KOPT-K1 (cell line): ENCODE data around the gene RALGAPB.

ENCODE experiments used
- H3K27ac ChIP-seq: fragments of 200-600 bp; sonication (generic); 2 replicates; pipeline ENCODE4 v1.5.1; 2016; ENCODE audit warnings: antibody characterized with exemption, mild to moderate bottlenecking, low read depth, low read length; ENCODE audit not compliant: poor library complexity, severe bottlenecking
- H3K36me3 ChIP-seq: fragments of 200-600 bp; sonication (generic); 2 replicates; pipeline ENCODE4 v1.5.1; 2017; ENCODE audit warnings: antibody characterized with exemption, mild to moderate bottlenecking, low read length, moderate library complexity; ENCODE audit not compliant: insufficient read depth
- H3K9me3 ChIP-seq: fragments of 200-600 bp; sonication (generic); 2 replicates; pipeline ENCODE4 v1.5.1; 2017; ENCODE audit warnings: antibody characterized with exemption, low read length, mild to moderate bottlenecking; ENCODE audit not compliant: insufficient read depth, poor library complexity, severe bottlenecking

RALGAPB gene

DNA sequence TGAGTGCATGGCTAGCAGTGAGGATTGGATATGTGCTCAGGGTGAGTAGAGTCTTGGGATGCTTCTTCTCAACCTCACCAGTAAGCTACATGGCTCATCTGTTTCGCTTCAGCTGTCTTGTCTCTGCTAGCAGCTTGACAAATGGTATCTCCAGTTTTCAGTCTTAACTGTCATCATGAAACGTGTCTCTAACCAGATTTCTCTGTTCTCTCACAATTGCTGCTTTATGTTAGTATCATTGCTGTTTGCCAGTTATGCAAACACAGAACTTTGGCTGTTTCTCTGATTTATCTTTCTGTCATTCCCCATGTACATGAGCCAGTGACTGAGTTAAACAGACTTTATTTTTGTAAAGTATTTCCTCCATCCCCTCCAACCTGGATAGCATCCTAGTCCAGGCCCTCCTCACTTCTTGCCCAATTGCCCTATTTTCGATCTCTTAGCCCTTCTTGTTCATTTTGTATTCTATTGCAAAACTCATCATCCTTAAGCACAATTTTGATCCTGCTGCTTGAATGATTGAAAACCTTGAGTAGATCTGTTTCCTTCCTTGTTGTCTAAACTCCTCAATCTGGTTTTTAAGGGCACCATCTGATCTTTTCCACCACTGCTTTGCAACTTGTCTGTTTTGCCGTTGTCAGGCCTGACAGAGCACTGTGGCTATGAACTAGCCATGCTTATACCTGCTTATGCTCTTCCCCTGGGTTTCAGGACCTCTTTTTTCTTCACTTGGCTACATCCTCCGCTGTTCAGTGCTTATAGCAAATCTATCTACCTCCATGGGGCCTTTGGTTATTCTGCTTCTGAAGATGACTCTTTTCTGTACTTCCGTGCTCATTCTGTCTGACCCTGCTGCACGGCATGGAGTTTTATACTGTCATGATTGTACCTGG lies 70.6 kb downstream of the RALGAPB start:
- Histone ChIP-seq H3K9me3 (no peaks in the 10 kb centered on the region), H3K36me3 (peaks cover 100% of the 10 kb centered on the region), H3K27ac (no peak overlapping the region)

DNA sequence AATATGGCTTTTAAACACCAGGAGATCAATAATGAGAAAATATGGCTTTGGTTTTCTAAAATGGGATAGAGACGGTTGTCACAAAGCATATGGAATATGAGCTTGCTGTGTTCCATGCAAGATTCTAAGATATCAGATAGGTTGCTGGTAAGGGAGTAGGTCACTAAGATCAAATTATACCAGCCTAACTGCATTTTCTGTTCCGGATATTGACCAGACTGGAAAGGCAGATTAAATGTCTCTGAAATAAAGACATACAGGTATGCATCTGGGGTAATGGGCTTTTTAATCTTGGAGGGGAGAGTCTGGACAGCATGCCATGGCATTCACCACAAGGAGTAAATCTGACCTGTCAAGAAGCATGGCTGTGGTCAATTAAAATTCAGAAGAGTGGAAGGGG lies 73.1 kb downstream of the RALGAPB start:
- Histone ChIP-seq H3K27ac (no peak overlapping the region), H3K36me3 (peaks cover 98% of the 10 kb centered on the region), H3K9me3 (no peaks in the 10 kb centered on the region)

DNA sequence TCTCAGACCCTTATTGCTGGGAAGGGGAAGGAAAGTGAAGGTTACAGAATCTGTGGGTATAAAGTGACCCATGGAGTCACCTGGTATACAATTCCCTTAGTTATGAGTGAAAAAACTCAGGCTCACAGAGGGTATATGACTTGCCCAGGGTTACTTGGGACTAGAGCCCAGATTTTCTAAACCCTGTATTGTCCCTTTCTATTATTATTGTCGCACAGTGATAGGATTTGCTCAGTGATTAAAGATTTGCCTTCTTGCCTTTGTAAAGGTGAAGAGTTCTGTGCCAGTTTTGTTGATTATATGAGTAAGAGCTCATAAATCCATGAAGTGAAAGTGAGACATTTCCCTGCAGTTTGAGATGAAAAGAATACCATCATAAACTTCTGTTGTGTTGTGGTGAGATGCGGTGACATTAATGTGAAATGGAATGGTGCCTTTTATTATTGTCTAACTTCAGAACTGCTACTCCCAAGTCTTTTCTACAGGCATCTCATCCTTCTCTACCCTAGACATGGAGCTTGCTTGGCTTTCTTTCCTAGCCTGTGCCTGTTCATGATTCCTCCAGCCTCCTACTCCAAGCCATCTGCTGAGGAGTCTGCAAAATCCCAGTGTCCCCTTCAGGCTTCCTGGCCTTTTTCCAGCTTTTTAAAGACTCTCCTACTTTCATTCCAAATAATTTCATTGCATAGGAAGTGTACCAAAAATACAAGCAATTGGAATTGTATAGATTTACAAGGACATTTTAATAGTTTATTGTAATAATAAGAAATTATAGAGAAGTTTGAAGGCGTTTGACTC lies 74.8 kb downstream of the RALGAPB start:
- H3K36me3 ChIP-seq = peaks cover 98% of the 10 kb centered on the region
- no peaks in the 10 kb centered on the region for H3K9me3 ChIP-seq
- H3K27ac ChIP-seq = no peak overlapping the region

- peaks cover 98% of the 10 kb centered on the region for H3K36me3 ChIP-seq
Measured at GRCh38 chr20:38548356-38549083, 75.9 kb downstream of the RALGAPB start.

DNA sequence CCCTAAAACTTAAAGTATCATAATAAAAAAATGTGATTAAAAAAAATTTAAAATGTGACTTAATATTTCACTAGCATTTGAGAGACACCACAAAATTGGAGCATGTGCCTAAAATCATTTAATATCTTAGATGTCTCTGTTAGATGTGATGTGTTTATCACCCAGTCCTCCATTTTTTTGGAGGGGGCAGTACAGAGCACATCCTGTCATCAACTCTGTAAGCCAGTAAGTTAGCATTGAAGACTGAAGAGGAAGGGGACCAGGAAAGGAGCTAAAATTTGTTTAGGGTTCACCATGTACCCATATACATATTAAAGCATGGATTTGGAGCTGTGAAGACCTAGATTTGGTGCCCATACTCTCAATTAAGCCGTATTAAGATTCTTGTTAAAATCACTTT lies 77.6 kb downstream of the RALGAPB start:
- no peaks in the 10 kb centered on the region for H3K9me3 ChIP-seq
- peaks cover 99% of the 10 kb centered on the region for H3K36me3 ChIP-seq
- H3K27ac ChIP-seq = no peak overlapping the region

More at GRCh38 chr20:38548356-38549083, 75.9 kb downstream of the RALGAPB start:
- Histone ChIP-seq H3K27ac (no peak overlapping the region), H3K9me3 (no peaks in the 10 kb centered on the region)

DNA sequence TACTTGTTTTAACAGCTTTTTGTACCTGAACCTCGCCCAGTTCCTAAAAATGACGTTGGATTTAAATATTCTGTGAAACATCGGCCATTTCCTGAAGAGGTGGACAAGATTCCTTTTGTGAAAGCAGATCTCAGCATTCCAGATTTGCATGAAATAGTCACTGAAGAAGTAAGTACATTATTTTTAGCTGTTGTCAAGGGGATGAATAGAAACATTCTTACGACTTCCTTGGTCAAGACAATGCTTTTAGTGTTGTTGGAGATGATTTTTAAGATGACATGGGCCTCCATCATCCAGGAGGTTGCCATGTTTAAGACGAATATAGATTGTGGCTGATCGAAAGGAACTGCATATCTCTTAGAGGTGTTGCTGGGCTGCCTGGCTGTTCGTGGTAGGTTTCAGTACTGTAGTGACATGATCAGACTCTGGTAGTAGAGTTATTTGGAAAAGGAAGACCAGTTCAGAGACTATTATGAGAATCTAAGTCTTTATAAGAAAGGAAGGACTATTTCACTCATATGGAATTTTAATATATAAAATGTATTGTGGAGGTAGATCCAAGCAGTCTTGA lies 78.5 kb downstream of the RALGAPB start:
- peaks cover 99% of the 10 kb centered on the region for H3K36me3 ChIP-seq
- H3K27ac ChIP-seq = no peak overlapping the region
- H3K9me3 ChIP-seq = no peaks in the 10 kb centered on the region

GRCh38 chr20:38554986-38555385 lies 82.3 kb downstream of the RALGAPB start:
- Histone ChIP-seq H3K9me3 (no peaks in the 10 kb centered on the region), H3K27ac (no peak overlapping the region), H3K36me3 (peaks cover 100% of the 10 kb centered on the region)

GRCh38 chr20:38555395-38555794 lies 82.8 kb downstream of the RALGAPB start:
- peaks cover 100% of the 10 kb centered on the region for H3K36me3 ChIP-seq

GRCh38 chr20:38557174-38557573 lies 84.5 kb downstream of the RALGAPB start:
- peaks cover 100% of the 10 kb centered on the region for H3K36me3 ChIP-seq

More at GRCh38 chr20:38555395-38555794, 82.8 kb downstream of the RALGAPB start:
- Histone ChIP-seq H3K9me3 (no peaks in the 10 kb centered on the region), H3K27ac (no peak overlapping the region)

GRCh38 chr20:38558596-38559360 lies 86.1 kb downstream of the RALGAPB start:
- Histone ChIP-seq H3K9me3 (no peaks in the 10 kb centered on the region), H3K36me3 (peaks cover 99% of the 10 kb centered on the region), H3K27ac (no peak overlapping the region)

More at GRCh38 chr20:38557174-38557573, 84.5 kb downstream of the RALGAPB start:
- no peaks in the 10 kb centered on the region for H3K9me3 ChIP-seq
- H3K27ac ChIP-seq = no peak overlapping the region

DNA sequence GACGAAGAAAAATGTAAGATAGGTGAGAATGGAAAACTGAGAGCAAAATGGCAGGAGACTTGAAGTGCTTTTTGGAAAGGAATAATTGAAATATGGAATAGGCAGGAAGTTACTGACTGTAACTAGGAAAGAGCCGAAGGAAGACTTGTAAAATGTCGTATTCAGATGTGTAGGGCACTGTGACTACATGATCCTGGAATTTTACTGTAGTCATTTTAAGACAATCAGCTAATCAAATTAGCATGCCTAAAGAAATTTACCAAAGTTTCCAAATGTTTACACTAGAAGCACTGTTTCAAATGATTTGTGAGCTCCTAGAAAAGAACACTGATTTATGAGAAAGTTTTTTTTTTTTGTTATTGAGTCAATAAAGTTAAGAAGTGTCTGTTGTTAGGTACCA lies 87.1 kb downstream of the RALGAPB start:
- H3K9me3 ChIP-seq = no peaks in the 10 kb centered on the region
- peaks cover 97% of the 10 kb centered on the region for H3K36me3 ChIP-seq
- no peak overlapping the region for H3K27ac ChIP-seq

DNA sequence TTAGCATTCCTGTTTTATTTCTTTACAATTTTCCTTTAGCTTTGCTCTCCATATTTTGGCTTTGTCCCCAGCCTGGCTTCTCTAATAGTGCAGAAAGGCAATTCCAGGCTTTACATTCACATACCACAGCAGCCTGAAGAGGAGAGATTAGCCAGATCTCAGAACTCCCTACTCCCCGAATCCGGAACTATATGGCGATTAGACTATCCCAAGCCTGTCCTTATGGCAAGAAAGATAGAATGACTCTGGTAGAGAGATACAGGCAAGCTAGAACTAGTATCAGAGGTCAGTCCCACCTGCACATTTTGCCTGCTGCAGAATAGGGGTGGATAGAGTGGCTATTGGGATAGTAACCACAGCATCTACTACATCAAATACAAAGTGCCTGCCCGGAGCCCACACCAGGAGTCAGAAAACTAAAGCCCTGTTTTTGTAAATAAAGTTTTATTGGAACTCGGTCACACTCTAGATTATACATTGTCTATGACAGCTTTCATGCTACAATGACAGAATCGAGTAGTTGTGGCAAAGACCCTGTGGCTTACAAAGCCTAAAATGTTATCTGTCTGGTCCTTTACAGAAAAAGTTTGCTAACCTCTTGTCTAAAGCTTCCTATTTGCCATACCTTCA lies 91.3 kb downstream of the RALGAPB start:
- peaks cover 95% of the 10 kb centered on the region for H3K36me3 ChIP-seq
- no peak overlapping the region for H3K27ac ChIP-seq

DNA sequence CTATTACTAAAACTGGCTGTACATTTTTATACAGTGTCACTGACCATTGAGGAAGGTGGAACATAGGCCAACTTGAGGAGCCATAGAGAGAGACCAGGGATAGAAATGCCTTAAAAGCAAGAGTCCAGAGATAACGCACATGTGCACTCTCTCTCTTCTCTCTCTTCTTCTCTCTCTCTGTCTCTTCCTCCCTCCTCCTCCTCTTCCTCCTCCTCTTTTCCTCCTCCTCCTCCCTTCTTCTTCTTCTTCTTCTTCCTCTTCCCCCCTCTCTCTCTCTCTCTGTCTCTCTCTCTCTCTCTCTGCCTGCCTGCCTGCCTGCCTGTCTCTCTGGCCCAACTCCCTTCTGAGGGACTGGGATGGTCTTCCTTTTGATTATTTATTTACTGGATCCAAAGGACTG lies 92.0 kb downstream of the RALGAPB start:
- no peaks in the 10 kb centered on the region for H3K9me3 ChIP-seq
- peaks cover 95% of the 10 kb centered on the region for H3K36me3 ChIP-seq
- no peak overlapping the region for H3K27ac ChIP-seq

More for the DNA sequence above, 91.3 kb downstream of the RALGAPB start:
- H3K9me3 ChIP-seq = no peaks in the 10 kb centered on the region
